ENCODE measurements around the gene FAM107B. TPM values are rescaled to one million over a fixed set of nuclear protein-coding genes. Genes with fewer than 3 reads are reported as not detected.

The FAM107B gene
- total and polyA plus RNA-seq, 4 donors = 24.9 to 58.1 (median 30.9) TPM

DNA sequence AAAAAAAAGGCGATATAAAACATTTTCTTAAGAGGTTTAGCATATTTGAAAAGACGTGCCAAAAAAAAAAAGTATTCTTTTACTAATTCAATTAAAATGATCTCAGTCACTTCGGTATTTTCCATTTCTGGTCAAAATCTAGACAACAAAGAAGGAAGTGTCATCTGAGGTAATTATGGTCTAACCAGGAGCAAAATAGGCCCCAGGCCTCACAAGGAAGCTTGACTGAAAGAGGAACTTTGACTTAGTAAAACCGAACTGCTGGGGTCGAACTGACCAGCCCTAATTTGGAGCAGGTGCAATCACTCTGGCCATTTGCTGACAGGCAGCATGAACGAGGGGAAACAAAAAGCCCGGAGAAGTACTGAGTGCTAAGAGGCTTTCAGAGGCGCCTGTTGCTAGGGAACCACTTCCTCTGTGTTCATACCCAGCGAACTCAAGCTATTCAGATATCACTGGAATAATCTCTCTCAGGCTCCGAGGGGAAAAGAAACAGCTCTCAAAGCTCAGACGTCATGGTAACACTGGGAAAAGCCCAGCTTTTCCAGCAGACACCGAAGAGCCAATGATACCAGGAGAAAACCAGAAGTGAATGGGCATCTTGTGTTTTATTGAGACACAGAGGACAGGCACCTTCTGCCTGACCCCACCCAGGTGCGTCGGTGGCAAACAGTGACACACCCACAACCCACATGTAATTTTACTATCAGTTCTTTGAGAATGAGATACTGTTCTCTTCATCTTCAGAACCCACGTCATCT lies 126.5 kb downstream of the FAM107B start (continued):
- TF ChIP-seq FOXA1 (IDR thresholded peaks at IDR 0.05) (no peak), HNF4A (conservative IDR thresholded peaks at IDR 0.05) (no peak), NR2F2 (IDR thresholded peaks at IDR 0.05) (no peak), HNF4G (IDR thresholded peaks at IDR 0.05) (no peak)
- TF ChIP-seq, protein P1, sequence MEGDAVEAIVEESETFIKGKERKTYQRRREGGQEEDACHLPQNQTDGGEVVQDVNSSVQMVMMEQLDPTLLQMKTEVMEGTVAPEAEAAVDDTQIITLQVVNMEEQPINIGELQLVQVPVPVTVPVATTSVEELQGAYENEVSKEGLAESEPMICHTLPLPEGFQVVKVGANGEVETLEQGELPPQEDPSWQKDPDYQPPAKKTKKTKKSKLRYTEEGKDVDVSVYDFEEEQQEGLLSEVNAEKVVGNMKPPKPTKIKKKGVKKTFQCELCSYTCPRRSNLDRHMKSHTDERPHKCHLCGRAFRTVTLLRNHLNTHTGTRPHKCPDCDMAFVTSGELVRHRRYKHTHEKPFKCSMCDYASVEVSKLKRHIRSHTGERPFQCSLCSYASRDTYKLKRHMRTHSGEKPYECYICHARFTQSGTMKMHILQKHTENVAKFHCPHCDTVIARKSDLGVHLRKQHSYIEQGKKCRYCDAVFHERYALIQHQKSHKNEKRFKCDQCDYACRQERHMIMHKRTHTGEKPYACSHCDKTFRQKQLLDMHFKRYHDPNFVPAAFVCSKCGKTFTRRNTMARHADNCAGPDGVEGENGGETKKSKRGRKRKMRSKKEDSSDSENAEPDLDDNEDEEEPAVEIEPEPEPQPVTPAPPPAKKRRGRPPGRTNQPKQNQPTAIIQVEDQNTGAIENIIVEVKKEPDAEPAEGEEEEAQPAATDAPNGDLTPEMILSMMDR (IDR thresholded peaks at IDR 0.05; ENCODE audit: low read depth, low read length, missing input control) = no peak
- TF ChIP-seq, protein P2, sequence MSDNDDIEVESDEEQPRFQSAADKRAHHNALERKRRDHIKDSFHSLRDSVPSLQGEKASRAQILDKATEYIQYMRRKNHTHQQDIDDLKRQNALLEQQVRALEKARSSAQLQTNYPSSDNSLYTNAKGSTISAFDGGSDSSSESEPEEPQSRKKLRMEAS (IDR thresholded peaks at IDR 0.05) = no peak
- TF ChIP-seq, protein P3, sequence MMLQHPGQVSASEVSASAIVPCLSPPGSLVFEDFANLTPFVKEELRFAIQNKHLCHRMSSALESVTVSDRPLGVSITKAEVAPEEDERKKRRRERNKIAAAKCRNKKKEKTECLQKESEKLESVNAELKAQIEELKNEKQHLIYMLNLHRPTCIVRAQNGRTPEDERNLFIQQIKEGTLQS (IDR thresholded peaks at IDR 0.05) = no peak

DNA sequence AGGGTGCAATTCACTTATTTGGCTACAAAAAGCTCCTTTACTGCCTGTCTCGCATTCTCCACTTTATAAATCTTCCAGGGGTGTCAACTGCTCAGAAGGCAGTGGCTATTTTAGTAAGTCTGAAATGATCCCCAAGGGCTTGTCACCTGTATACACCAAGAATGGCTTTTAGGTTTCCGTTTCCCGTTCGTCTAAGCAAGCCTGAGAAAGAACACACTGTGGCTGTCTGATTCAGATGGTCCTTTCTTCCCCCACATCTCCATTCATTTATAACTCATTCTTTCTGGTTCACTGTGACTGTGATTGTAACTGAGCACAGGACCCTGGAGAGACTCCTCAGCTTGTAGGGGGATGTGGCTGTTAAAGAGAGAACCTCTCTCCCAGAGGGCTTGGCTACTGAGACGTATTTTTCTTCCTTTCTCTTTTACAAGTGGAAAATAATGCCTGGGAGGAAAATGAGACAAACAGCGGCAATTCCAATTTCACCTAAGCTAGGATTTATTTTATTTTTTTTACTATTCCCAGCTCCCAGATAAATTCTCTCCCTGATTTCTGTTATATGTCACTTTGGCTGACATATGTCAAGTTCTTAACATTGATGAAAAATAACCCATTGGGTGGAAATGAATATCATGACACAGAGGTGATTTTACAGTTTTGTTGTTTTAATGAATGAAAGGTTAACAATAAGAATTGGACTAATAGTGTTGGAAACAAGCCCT lies 129.3 kb downstream of the FAM107B start:
- Histone ChIP-seq H3K4me1 (ENCODE audit: control insufficient read depth in 4 of 4, insufficient read depth in 4 of 4, low read length in 3 of 4) (no peaks in the 10 kb centered on the region), H3K9me3 (ENCODE audit: control insufficient read depth in 4 of 4, low read length in 3 of 4) (no peaks in the 10 kb centered on the region), H3K27ac (ENCODE audit: low read depth in 1 of 2, low read length in 2 of 2) (no peak overlapping the region), H3K27me3 (ENCODE audit: control insufficient read depth in 4 of 4, insufficient read depth in 4 of 4, low read length in 3 of 4) (no peaks in the 10 kb centered on the region), H3K36me3 (ENCODE audit: control insufficient read depth in 4 of 4, insufficient read depth in 3 of 4, low read depth in 1 of 4, low read length in 3 of 4) (no peaks in the 10 kb centered on the region), H3K4me3 (ENCODE audit: low read depth in 1 of 3, low read length in 3 of 3) (no peak overlapping the region), H3K9ac (ENCODE audit: low read depth in 1 of 2, low read length in 2 of 2) (no peak overlapping the region)
- no peak for DNase-seq (ENCODE audit: low spot score)
- TF ChIP-seq JUND (IDR thresholded peaks at IDR 0.05) (no peak), FOXA2 (IDR thresholded peaks at IDR 0.05) (no peak), HNF4A (conservative IDR thresholded peaks at IDR 0.05) (no peak), TAF1 (conservative IDR thresholded peaks at IDR 0.05) (no peak), HNF4G (IDR thresholded peaks at IDR 0.05) (no peak), YY1 (IDR thresholded peaks at IDR 0.05) (no peak), EGR1 (IDR thresholded peaks at IDR 0.05; ENCODE audit: low read depth in 2 of 2) (no peak), GABPA (IDR thresholded peaks at IDR 0.05 in 1 of 2, conservative IDR thresholded peaks at IDR 0.05 in 1 of 2) (no peak), RAD21 (IDR thresholded peaks at IDR 0.05) (no peak), NR2F2 (IDR thresholded peaks at IDR 0.05) (no peak), SP1 (IDR thresholded peaks at IDR 0.05) (no peak), FOXA1 (IDR thresholded peaks at IDR 0.05) (no peak), RXRA (IDR thresholded peaks at IDR 0.05) (no peak)
- TF ChIP-seq, protein P4, sequence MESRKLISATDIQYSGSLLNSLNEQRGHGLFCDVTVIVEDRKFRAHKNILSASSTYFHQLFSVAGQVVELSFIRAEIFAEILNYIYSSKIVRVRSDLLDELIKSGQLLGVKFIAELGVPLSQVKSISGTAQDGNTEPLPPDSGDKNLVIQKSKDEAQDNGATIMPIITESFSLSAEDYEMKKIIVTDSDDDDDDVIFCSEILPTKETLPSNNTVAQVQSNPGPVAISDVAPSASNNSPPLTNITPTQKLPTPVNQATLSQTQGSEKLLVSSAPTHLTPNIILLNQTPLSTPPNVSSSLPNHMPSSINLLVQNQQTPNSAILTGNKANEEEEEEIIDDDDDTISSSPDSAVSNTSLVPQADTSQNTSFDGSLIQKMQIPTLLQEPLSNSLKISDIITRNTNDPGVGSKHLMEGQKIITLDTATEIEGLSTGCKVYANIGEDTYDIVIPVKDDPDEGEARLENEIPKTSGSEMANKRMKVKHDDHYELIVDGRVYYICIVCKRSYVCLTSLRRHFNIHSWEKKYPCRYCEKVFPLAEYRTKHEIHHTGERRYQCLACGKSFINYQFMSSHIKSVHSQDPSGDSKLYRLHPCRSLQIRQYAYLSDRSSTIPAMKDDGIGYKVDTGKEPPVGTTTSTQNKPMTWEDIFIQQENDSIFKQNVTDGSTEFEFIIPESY (IDR thresholded peaks at IDR 0.05) = no peak
- TF ChIP-seq, protein P5, sequence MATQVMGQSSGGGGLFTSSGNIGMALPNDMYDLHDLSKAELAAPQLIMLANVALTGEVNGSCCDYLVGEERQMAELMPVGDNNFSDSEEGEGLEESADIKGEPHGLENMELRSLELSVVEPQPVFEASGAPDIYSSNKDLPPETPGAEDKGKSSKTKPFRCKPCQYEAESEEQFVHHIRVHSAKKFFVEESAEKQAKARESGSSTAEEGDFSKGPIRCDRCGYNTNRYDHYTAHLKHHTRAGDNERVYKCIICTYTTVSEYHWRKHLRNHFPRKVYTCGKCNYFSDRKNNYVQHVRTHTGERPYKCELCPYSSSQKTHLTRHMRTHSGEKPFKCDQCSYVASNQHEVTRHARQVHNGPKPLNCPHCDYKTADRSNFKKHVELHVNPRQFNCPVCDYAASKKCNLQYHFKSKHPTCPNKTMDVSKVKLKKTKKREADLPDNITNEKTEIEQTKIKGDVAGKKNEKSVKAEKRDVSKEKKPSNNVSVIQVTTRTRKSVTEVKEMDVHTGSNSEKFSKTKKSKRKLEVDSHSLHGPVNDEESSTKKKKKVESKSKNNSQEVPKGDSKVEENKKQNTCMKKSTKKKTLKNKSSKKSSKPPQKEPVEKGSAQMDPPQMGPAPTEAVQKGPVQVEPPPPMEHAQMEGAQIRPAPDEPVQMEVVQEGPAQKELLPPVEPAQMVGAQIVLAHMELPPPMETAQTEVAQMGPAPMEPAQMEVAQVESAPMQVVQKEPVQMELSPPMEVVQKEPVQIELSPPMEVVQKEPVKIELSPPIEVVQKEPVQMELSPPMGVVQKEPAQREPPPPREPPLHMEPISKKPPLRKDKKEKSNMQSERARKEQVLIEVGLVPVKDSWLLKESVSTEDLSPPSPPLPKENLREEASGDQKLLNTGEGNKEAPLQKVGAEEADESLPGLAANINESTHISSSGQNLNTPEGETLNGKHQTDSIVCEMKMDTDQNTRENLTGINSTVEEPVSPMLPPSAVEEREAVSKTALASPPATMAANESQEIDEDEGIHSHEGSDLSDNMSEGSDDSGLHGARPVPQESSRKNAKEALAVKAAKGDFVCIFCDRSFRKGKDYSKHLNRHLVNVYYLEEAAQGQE (IDR thresholded peaks at IDR 0.05) = no peak
- TF ChIP-seq, protein P2 (IDR thresholded peaks at IDR 0.05) = no peak
- TF ChIP-seq, protein P3 (IDR thresholded peaks at IDR 0.05) = no peak
- TF ChIP-seq, protein P1 (IDR thresholded peaks at IDR 0.05; ENCODE audit: low read depth, low read length, missing input control) = no peak
- 87% methylated on average over 6 of the region's 6 CpGs for WGBS
